Retina (tissue), 1 donor: ENCODE results near the gene LMNTD1.
"Not testable (repeated sequence)": the region's sequence is repeated elsewhere in the genome, so short reads cannot be mapped to it uniquely, and the experiment has no call there.

Experiments used
- DNase-seq: peaks from one replicate; pipeline ENCODE4 v3.0.0-alpha.2; 2016

Gene LMNTD1

GRCh38 chr12:25553098-25553497 is at the start of gene LMNTD1:
LMNTD1 (minus strand) TSS chr12:25553283; CDS start chr12:25552959, 324 bp downstream.
- no peak for DNase-seq

- no peak for DNase-seq
Observed at GRCh38 chr12:25598956-25599355, 45.9 kb upstream of the LMNTD1 start.

GRCh38 chr12:25595496-25595895 is 42.4 kb upstream of the LMNTD1 start:
- not testable (repeated sequence) for DNase-seq

GRCh38 chr12:25594376-25594775 is 41.3 kb upstream of the LMNTD1 start:
- no peak for DNase-seq

GRCh38 chr12:25592725-25593495 is 39.8 kb upstream of the LMNTD1 start:
- DNase-seq, result no peak

GRCh38 chr12:25591144-25591543 is 38.1 kb upstream of the LMNTD1 start:
- no peak for DNase-seq

- no peak for DNase-seq
Observed at GRCh38 chr12:25590011-25590721, 37.1 kb upstream of the LMNTD1 start.

- no peak for DNase-seq
Observed at GRCh38 chr12:25587346-25587745, 34.3 kb upstream of the LMNTD1 start.

- no peak for DNase-seq
Observed at GRCh38 chr12:25585662-25586061, 32.6 kb upstream of the LMNTD1 start.

- no peak for DNase-seq
Observed at GRCh38 chr12:25585021-25585523, 32.0 kb upstream of the LMNTD1 start.

- no peak for DNase-seq
Observed at GRCh38 chr12:25584596-25584995, 31.5 kb upstream of the LMNTD1 start.

- no peak for DNase-seq
Observed at GRCh38 chr12:25583545-25583944, 30.5 kb upstream of the LMNTD1 start.

- DNase-seq, result no peak
Observed at GRCh38 chr12:25581067-25581466, 28.0 kb upstream of the LMNTD1 start.

GRCh38 chr12:25578411-25579143 is 25.5 kb upstream of the LMNTD1 start:
- DNase-seq, result no peak

- no peak for DNase-seq
Observed at GRCh38 chr12:25574761-25575160, 21.7 kb upstream of the LMNTD1 start.

- no peak for DNase-seq
Observed at GRCh38 chr12:25573346-25573745, 20.3 kb upstream of the LMNTD1 start.

GRCh38 chr12:25570418-25570817 is 17.3 kb upstream of the LMNTD1 start:
- no peak for DNase-seq

GRCh38 chr12:25566202-25566949 is 13.3 kb upstream of the LMNTD1 start:
- DNase-seq, result no peak

GRCh38 chr12:25558586-25558985 is 5.5 kb upstream of the LMNTD1 start:
- DNase-seq, result no peak

- DNase-seq, result no peak
Observed at GRCh38 chr12:25557830-25558436, 4.8 kb upstream of the LMNTD1 start.

- no peak for DNase-seq
Observed at GRCh38 chr12:25556153-25556552, 3.1 kb upstream of the LMNTD1 start.

- DNase-seq, result no peak
Observed at GRCh38 chr12:25552681-25553080, 402 bp downstream of the LMNTD1 start.
